GM10266 (cell line): Measurements from ENCODE around the gene TNFRSF6B.

Source experiments
- DNase-seq: peaks from one replicate; pipeline ENCODE4 v3.0.0; 2012; ENCODE audit errors: extremely low spot score
- TF ChIP-seq, protein P1 (sequence below): IDR thresholded peaks from 2 replicates; pipeline ENCODE4 v1.5.1; 2012; ENCODE audit warnings: mild to moderate bottlenecking, low read depth; ENCODE audit not compliant: control insufficient read depth, insufficient read depth; ENCODE audit errors: missing control alignments

TNFRSF6B gene

GRCh38 chr20:63660622-63661021 lies 35.8 kb upstream of the TNFRSF6B start:
- no peak for DNase-seq
- TF ChIP-seq, protein P1, sequence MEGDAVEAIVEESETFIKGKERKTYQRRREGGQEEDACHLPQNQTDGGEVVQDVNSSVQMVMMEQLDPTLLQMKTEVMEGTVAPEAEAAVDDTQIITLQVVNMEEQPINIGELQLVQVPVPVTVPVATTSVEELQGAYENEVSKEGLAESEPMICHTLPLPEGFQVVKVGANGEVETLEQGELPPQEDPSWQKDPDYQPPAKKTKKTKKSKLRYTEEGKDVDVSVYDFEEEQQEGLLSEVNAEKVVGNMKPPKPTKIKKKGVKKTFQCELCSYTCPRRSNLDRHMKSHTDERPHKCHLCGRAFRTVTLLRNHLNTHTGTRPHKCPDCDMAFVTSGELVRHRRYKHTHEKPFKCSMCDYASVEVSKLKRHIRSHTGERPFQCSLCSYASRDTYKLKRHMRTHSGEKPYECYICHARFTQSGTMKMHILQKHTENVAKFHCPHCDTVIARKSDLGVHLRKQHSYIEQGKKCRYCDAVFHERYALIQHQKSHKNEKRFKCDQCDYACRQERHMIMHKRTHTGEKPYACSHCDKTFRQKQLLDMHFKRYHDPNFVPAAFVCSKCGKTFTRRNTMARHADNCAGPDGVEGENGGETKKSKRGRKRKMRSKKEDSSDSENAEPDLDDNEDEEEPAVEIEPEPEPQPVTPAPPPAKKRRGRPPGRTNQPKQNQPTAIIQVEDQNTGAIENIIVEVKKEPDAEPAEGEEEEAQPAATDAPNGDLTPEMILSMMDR: no peak

- TF ChIP-seq, protein P1: no peak
- no peak for DNase-seq
Observed at GRCh38 chr20:63661108-63661507, 35.3 kb upstream of the TNFRSF6B start.

DNA sequence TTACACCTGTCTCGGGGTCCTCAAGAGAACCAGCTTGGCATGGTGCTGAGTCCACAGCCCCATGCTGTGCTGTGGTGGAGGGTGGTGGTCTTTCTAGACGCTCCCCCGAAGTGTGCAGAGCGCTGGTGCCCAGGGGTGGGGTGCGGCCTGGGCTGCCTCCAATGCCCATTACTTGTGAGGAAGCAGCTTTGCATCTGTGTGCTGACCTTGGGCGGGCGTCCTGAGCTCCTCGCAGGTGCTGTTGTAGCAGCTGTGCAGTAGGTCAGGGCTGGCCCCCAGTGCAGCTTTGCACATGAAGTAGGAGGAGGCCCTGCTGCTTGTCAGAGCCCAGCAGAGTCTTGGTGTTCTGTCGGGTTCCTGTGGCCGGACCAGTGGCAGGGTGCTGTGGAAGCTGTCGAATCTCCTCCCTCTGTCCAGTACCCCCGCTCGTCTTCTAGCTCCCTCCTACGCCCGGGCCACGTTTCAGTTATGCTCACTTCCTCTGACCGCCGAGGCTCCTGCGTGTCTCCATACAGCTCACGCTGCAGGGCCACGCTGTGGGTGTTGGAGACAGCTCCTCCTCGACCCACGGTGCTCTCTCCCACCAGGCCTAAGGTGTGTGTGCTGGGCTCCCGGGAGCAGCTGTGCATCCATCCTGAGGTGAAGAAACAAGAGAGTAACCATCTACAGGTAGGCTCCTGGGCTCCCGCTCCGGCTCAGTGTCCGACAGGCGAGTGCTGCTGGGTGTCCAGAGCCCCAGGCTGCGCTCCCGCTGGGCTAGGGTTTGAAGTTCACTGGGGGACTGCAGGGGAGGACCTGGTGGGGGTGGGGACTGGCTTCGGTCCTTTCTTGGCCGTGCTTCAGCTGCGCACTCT lies 34.3 kb upstream of the TNFRSF6B start:
- no peak for DNase-seq
- TF ChIP-seq, protein P1: no peak

DNA sequence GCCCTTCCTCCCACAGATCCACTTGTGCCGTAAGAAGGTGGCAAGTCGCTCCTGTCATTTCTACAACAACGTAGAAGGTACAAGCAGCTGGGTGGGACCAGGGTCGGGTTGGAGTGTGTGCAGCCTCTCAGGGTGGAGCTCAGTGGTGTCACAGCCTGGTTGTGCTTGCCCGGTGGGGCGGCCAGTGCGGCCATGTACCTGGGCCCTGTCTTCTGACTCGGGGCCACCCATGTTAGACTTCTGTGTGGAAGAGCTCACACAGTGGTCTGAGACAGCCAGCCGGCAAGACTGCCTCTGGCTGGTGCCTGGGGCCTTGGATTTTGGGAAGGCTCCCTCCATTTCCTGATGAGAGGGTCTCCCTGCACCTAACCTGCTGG lies 33.7 kb upstream of the TNFRSF6B start:
- TF ChIP-seq, protein P1: no peak
- DNase-seq: no peak

GRCh38 chr20:63663332-63664066 lies 33.0 kb upstream of the TNFRSF6B start:
- TF ChIP-seq, protein P1: no peak
- no peak for DNase-seq

DNA sequence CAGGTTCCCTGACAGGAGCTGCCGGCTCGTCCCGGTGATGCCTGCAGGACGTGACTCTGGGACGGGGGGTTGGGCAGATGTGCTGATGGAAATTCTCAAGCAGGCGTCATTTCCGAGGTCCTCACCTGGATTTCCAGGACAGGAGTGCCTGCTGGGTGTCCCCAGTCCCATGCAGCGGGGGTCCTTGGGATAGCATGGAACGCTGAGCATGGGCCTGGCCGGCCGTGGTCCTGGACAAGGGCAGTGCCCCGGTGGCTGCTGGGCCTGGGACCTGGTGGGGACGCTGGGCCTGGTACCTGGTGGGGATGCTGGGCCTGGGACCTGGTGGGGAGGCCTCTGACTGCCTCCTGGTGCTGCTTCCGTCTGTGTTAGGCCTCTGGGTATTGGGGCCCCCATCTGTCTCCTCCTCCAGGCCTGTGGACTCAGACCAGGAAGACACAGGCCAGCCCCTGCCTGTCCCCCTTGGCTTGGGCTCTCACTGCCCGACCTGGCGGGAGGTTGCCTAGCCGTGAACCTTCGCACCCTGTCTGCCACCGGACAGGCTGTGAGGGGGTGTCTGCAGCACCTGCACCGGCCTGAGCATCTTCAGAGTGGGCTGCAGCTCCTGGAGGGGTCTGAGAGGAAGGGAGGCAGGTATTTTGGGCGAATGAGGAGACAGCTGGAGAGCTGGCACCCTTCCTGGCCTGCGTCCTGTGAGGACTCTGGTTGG lies 32.2 kb upstream of the TNFRSF6B start:
- no peak for DNase-seq
- TF ChIP-seq, protein P1: no peak
